ENCODE measurements around the gene MOSPD3.
"Not testable (repeated sequence)": the region's sequence is repeated elsewhere in the genome, so short reads cannot be mapped to it uniquely, and the experiment has no call there.

MOSPD3 gene

GRCh38 chr7:100649826-100650565 is 37.7 kb downstream of the MOSPD3 start:
- H3K27me3 ChIP-seq (ENCODE audit: low read length) = peaks cover 3% of the 10 kb centered on the region; the same call in 1 of the 2 replicates
- no peaks in the 10 kb centered on the region for H4K20me1 ChIP-seq (ENCODE audit: low read depth, low read length)
- H3K79me2 ChIP-seq (ENCODE audit: insufficient read depth, low read length) = no peaks in the 10 kb centered on the region
- no peaks in the 10 kb centered on the region for H3K36me3 ChIP-seq (ENCODE audit: low read length)
- H3K27ac ChIP-seq (ENCODE audit: low read depth, low read length) = no peak overlapping the region
- no peak for TF ChIP-seq CTCF (IDR thresholded peaks at IDR 0.05; ENCODE audit: insufficient read depth, low read length, poor library complexity, severe bottlenecking)
- no peak for TF ChIP-seq EZH2phosphoT487 (conservative IDR thresholded peaks at IDR 0.05; ENCODE audit: low read length)
- H3K9me3 ChIP-seq (ENCODE audit: insufficient read depth, low read length) = no peaks in the 10 kb centered on the region
- H3K9ac ChIP-seq (ENCODE audit: low read length) = no peak overlapping the region
- H3K4me3 ChIP-seq (ENCODE audit: insufficient read depth, low read length, poor library complexity, severe bottlenecking) = no peak overlapping the region
- H2AFZ ChIP-seq (ENCODE audit: low read depth, low read length, severe bottlenecking) = no peak overlapping the region
- H3K9me2 ChIP-seq (replicated peaks; ENCODE audit: insufficient read depth, low read length) = no peaks in the 10 kb centered on the region
- H3K4me2 ChIP-seq (ENCODE audit: low read depth, low read length, poor library complexity, severe bottlenecking) = no peak overlapping the region
- H3F3A ChIP-seq (ENCODE audit: insufficient read depth) = no peaks in the 10 kb centered on the region

GRCh38 chr7:100654908-100655831 is 42.8 kb downstream of the MOSPD3 start:
- H3K36me3 ChIP-seq (ENCODE audit: low read length) = no peaks in the 10 kb centered on the region
- H2AFZ ChIP-seq (ENCODE audit: low read depth, low read length, severe bottlenecking) = no peak overlapping the region
- no peaks in the 10 kb centered on the region for H3K9me2 ChIP-seq (replicated peaks; ENCODE audit: insufficient read depth, low read length)
- no peak overlapping the region for H3K4me2 ChIP-seq (ENCODE audit: low read depth, low read length, poor library complexity, severe bottlenecking)
- no peaks in the 10 kb centered on the region for H3F3A ChIP-seq (ENCODE audit: insufficient read depth)
- no peak overlapping the region for H3K9ac ChIP-seq (ENCODE audit: low read length)
- no peaks in the 10 kb centered on the region for H3K9me3 ChIP-seq (ENCODE audit: insufficient read depth, low read length)
- H3K79me2 ChIP-seq (ENCODE audit: insufficient read depth, low read length) = no peaks in the 10 kb centered on the region
- no peak overlapping the region for H3K27ac ChIP-seq (ENCODE audit: low read depth, low read length)
- peaks cover 3% of the 10 kb centered on the region; the same call in 1 of the 2 replicates for H3K27me3 ChIP-seq (ENCODE audit: low read length)
- H4K20me1 ChIP-seq (ENCODE audit: low read depth, low read length) = no peaks in the 10 kb centered on the region
- TF ChIP-seq EZH2phosphoT487 (conservative IDR thresholded peaks at IDR 0.05; ENCODE audit: low read length) (no peak), CTCF (IDR thresholded peaks at IDR 0.05; ENCODE audit: insufficient read depth, low read length, poor library complexity, severe bottlenecking) (no peak)
- H3K4me3 ChIP-seq (ENCODE audit: insufficient read depth, low read length, poor library complexity, severe bottlenecking) = no peak overlapping the region

- TF ChIP-seq CTCF (IDR thresholded peaks at IDR 0.05; ENCODE audit: insufficient read depth, low read length, poor library complexity, severe bottlenecking) (no peak), EZH2phosphoT487 (conservative IDR thresholded peaks at IDR 0.05; ENCODE audit: low read length) (no peak)
- H3K4me2 ChIP-seq (ENCODE audit: low read depth, low read length, poor library complexity, severe bottlenecking) = no peak within 1 kb of the TSS
- H3K9me2 ChIP-seq (replicated peaks; ENCODE audit: insufficient read depth, low read length) = no peaks in the 10 kb centered on the region
- H3K9me3 ChIP-seq (ENCODE audit: insufficient read depth, low read length) = no peaks in the 10 kb centered on the region
- H3K36me3 ChIP-seq (ENCODE audit: low read length) = no peaks in the 10 kb centered on the region
- H3K9ac ChIP-seq (ENCODE audit: low read length) = no peak within 1 kb of the TSS
- H3K27ac ChIP-seq (ENCODE audit: low read depth, low read length) = no peak within 1 kb of the TSS
- H3K4me3 ChIP-seq (ENCODE audit: insufficient read depth, low read length, poor library complexity, severe bottlenecking) = no peak within 1 kb of the TSS
- H4K20me1 ChIP-seq (ENCODE audit: low read depth, low read length) = no peaks in the 10 kb centered on the region
- H3K79me2 ChIP-seq (ENCODE audit: insufficient read depth, low read length) = no peaks in the 10 kb centered on the region
- peaks cover 3% of the 10 kb centered on the region; the same call in 1 of the 2 replicates for H3K27me3 ChIP-seq (ENCODE audit: low read length)
- H3F3A ChIP-seq (ENCODE audit: insufficient read depth) = no peaks in the 10 kb centered on the region
- no peak within 1 kb of the TSS for H2AFZ ChIP-seq (ENCODE audit: low read depth, low read length, severe bottlenecking)
Measured at GRCh38 chr7:100655908-100656674, 43.8 kb downstream of the MOSPD3 start, which contains the start of gene ACTL6B. TSS of gene ACTL6B (minus strand) at chr7:100656448. CDS start at chr7:100656354, 94 bp downstream.

- H3K79me2 ChIP-seq (ENCODE audit: insufficient read depth, low read length); H3K4me2 ChIP-seq (ENCODE audit: low read depth, low read length, poor library complexity, severe bottlenecking); H3K27me3 ChIP-seq (ENCODE audit: low read length); H3K27ac ChIP-seq (ENCODE audit: low read depth, low read length); H4K20me1 ChIP-seq (ENCODE audit: low read depth, low read length); H3K9ac ChIP-seq (ENCODE audit: low read length); H2AFZ ChIP-seq (ENCODE audit: low read depth, low read length, severe bottlenecking); H3K9me3 ChIP-seq (ENCODE audit: insufficient read depth, low read length); H3K4me3 ChIP-seq (ENCODE audit: insufficient read depth, low read length, poor library complexity, severe bottlenecking); H3K9me2 ChIP-seq (replicated peaks; ENCODE audit: insufficient read depth, low read length); H3K36me3 ChIP-seq (ENCODE audit: low read length); H3F3A ChIP-seq (ENCODE audit: insufficient read depth): not testable (repeated sequence)
Measured at GRCh38 chr7:100662194-100662776, 49.9 kb downstream of the MOSPD3 start.
